GM21529 (cell line): ENCODE results near the gene ADAMTSL1.

Experiments used
- ATAC-seq: cut with Tn5 transposase; IDR thresholded peaks from one replicate; pipeline ENCODE4 v1.9.1; 2021; ENCODE audit not compliant: unreplicated experiment

Gene ADAMTSL1

GRCh38 chr9:18893046-18893445 is 419.1 kb downstream of the ADAMTSL1 start:
- ATAC-seq = no peak

- ATAC-seq = no peak
Observed at GRCh38 chr9:18893491-18893890, 419.5 kb downstream of the ADAMTSL1 start.

DNA sequence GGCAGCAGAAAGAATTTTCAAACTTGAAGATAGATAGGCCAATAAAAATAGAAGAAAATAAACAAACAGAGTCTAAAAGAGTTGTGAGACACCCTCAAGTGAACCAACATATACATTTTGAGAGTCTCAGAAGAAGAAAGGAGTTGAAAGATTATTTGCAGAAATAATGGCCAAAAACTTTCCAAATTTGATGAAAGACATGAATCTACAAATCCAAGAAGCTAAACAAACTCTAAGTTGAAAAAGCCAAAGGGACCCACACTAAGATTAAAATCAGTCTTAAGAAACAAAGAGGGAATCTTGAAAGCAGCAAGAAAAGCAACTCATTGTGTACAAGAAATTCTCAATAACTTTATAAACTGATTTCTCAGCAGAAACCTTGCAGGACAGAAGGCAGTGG is 422.1 kb downstream of the ADAMTSL1 start:
- no peak for ATAC-seq

GRCh38 chr9:18896531-18897179 is 422.7 kb downstream of the ADAMTSL1 start:
- no peak for ATAC-seq

DNA sequence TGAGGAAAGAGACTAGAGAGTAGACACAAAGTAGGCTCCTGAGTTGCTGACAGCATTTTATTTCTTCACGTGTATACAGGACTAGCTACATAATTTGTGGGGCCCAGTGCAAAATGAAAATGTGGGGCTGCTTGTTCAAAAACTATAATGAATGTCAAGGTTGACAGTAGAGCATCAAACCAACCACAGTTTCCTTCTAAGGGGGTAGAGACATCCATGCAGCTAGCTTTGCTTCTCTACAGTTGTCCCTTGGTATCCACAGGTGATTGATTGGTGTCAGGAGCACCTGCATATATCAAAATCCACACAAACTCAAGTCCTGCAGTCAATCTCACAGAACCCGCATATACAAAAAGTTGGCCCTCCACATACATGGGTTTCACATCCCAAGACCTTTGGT is 429.5 kb downstream of the ADAMTSL1 start:
- ATAC-seq = no peak

GRCh38 chr9:18905028-18905882 is 431.3 kb downstream of the ADAMTSL1 start:
- no peak for ATAC-seq

DNA sequence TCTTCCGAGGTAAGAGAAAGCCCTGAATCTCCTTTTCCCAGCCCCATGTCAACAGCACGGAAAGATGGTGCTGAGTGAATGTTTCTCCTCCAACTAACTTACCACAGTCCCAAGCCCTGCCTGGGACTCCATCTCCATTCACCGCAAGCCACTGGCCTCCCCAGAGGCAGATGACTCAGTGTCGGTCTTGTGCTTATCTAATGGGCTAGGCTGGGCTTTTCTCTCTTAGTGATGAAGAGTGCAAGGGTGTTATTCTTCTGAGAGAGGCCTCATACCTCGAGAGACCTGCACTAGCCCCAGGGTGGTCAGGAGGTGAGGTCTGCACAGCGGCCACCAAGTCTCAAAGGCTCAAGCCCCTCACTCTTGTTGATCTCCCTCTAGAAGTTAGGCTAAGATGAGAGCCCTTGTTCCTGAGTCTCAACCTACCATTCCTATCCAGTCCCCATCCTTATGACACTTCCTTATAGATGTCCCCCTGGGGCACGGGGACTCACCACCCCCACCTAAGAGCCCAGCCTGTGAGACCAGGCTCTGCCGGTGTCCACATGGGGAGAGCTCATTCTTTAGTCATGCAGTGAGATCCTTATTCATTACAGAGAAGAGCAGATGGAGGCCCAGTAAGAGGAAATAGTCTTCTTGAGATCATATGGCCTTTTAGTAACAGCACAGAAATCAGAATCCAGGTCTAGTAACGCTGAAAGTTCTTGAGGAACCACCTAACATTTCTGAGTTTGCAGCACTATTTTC is 432.1 kb downstream of the ADAMTSL1 start:
- ATAC-seq = no peak

DNA sequence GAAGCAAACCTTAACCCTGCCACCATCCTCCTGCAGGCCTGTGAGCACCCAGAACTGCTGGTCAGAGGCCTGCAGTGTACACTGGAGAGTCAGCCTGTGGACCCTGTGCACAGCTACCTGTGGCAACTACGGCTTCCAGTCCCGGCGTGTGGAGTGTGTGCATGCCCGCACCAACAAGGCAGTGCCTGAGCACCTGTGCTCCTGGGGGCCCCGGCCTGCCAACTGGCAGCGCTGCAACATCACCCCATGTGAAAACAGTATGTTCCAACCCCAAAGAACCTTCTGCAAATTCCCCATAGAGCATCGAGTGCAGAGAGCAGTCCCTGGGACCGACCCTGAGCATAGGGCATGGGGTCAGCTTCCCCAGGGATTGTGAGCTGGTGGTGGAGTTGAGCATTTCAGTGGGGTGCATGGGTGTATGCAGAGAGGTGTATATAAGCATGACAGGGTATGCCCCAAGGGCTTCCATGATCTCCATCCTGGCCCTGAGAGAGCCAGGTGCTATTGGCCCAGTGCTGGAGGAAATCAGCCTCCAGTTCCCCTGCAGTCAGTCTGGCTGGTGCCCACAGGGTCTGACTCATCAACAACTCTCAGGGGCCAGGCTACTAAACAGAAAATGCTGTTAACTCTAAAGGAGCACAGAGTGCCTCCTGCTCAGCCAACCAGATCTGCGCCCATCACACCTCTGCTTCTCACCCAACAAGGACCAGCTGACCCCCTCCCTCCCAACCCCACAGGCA is 432.9 kb downstream of the ADAMTSL1 start:
- ATAC-seq = no peak

DNA sequence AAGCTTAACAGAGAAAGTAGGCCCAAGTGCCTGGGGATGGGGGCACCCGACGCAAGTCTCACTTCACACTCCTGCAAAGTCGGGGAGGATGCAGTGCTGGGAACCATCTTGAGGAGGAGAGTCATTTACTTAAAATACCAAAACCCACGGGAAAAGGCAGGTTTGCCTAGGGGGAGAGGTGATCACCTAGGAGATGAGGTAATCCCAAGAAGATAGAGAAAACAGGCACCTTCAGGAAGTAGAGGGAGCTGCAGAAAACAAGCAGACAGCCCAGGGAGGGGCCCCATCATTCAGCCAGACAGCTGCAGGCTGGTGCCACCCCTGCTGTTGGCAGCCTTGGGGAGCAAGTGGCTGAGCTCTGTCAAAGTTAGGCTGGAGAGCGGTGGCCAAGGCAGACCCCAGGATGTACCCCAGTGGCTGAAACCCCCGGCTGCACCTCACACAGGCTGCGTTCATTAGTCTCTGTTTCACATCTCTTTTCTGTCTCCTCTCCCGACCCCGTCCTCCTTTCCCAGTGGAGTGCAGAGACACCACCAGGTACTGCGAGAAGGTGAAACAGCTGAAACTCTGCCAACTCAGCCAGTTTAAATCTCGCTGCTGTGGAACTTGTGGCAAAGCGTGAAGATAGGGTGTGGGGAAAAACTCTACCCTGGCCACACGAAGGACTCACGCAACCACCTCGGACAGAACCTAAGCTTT is 434.1 kb downstream of the ADAMTSL1 start:
- ATAC-seq = no peak

GRCh38 chr9:18909140-18910018 is 435.4 kb downstream of the ADAMTSL1 start:
- ATAC-seq = no peak

GRCh38 chr9:18910435-18910834 is 436.5 kb downstream of the ADAMTSL1 start:
- no peak for ATAC-seq

DNA sequence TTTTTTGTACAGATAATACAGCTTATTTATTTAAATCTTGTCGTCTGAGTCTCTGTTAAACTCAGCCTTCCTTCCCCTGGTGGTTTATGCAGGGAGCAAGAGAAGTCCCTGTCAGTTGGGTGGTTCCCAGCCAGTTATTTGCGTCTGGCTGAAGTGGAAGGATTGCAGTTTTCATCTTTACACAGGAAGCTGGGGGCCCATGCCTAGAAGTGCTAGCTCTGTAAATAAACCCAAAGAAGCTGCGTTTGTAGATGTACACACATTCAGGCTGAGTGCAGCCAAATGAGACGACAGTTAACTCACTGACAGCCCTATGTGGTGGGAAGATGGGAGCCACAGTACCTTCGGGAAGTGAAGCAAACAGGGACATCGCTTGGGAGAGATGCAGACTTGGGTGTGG is 437.0 kb downstream of the ADAMTSL1 start:
- ATAC-seq = no peak

- no peak for ATAC-seq
Observed at GRCh38 chr9:18911714-18912342, 437.9 kb downstream of the ADAMTSL1 start.

DNA sequence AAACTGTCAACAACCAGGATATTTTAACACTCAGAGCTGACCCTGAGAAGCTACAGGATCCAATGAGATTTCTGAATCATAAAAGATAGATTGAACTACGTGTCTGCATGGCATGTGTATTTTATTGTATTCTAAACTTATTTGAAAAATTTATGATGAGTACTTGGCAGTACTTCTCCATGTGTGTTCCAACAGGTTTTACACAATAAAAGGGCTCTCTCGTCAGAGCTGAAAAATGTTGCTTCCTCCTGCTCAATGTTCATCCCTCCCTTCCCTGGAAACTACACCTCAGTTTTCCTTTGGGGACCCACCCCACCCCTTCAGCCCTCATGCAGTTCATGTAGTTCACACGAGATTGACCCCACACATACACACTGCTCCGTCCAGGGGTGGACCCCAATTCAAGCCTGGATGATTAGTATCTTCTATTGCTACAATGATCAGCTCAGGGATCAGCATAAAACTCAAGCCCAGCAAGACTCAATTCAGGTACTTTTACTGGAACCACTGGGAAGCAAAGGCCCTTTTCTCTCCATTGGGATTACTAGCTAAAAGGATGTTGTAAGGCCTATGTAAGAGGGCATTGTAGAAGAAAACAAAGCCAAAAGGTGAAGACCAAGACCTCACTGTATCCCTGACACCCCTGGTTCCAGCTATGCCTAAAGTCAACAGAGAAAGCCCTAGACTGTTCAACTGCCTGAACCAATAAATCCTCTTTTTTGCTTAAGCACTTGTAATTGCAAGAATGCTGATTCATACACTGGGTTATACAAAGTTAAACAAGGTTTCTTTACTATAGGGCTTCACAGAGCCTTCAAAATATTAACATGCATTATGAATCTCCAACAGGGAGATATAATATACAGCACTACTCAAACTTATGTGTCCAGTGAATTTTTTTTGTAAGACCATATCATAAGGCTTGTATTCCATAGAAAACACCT is 446.5 kb downstream of the ADAMTSL1 start:
- ATAC-seq = no peak

DNA sequence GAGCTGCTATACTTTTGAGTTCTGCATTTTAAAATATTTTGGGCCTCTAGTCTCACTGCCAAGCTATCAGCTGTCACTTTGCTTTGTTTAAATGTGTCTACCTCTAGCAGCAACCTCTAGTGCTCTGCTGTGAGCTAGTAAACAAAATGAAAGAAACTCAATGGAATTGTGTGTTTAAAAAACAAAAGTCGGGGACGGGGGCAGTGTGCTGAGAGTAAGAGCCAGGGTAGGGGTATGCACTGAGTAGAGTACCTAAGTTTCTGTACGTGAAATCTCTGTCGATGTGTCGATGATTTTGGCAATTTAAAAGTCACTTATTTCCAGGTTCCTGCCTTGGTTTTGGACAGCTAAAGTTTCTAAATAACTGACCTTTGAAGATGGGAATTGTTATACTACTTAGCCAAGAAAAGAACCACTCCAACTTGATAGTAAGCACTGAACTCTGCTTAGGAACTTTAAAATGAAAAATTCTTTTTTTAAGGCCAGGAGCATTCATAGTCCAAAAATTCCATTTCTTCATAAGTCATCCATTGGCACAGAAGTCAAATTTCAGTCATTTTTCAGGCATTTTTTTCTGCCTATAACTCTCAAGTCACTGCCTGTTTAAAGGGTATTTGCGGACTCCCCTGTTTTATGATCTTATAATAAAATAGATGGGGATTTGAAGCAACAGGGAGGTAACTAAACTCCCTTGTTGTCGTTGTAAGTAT is 447.6 kb downstream of the ADAMTSL1 start:
- ATAC-seq = no peak

- ATAC-seq = no peak
Observed at GRCh38 chr9:18922161-18922885, 448.4 kb downstream of the ADAMTSL1 start.

DNA sequence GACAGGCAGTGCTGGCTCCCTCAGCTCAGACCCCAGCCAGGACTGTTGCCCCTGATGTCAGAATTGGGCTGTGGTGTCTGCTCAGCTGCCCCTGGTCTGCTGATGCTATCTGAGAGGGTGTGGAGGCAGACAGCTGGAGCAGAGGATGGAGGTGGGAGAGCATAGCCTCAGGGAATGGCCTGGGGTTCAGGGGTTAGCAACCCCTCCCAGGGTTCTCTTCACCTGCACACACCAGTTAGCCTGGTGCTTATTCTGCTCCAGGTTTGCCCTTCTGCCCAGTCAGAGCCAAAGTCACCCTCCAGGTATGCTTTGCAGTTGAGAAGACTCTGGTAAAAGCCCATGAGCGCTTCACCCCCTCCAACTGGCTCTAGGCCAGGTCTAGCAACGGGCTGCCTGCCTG is 449.2 kb downstream of the ADAMTSL1 start:
- no peak for ATAC-seq
